ENCODE data around the gene GPR183.
A peak's percentile ranks its signal among the peaks of the same experiment; 100 is the strongest.

The GPR183 gene

DNA sequence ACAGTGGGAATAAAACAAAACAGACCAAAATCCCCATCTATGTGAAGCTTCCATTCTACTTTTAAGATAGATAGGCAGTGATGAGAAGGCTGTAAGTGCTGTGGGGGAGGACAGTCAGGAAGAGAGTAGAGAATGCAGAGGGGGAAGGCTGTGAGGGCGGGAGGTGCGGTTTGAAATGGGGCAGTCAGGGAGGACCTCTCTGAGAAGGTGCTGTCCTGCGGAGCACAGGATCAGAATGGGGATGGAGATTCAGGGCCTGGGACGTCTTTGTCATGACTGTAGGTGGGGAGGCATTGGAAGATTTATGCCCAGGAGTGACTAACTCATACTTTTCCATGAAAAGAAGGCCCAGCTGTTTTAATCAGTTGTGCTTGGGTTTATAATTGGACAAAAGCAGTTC, 3.9 kb upstream of the GPR183 start:
- DNase-seq: no peak

DNA sequence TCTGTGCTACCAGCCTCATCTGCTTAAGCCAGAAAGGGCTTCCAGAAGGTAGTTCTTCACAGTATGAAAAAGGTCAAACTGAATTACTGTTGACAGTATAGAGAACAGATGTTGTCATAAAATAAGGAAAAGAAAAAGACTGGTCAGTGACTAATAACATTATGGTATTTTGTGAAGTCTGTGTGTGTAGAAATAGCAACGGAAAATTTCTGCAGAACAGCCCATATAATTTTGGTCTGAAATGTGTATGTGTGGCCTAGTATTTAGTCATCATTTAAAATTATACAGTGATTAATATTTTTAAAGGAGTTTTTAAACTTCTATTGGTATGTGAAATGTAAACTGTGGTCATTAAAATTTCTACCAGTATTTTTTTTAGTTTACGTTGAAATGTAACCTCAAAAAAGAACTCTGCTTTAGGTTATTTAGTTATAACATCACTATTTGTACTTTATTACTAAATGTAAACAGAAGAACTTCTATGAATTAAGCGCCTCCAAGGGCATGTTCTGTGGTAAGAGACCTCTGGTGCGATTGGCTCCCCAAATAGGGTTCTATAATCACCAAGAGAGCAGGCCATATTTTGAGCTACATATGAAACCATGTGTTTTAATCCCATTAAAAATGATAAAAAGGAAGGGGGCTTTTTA, 3.3 kb upstream of the GPR183 start:
- peak; percentile 91 for DNase-seq

GRCh38 chr13:99308471-99309087, 1.4 kb upstream of the GPR183 start:
- DNase-seq: no peak

GRCh38 chr13:99307648-99308339, 595 bp upstream of the GPR183 start:
- peak; percentile 69 for DNase-seq

GRCh38 chr13:99305566-99305965, 1.6 kb downstream of the GPR183 start:
- no peak for DNase-seq

GRCh38 chr13:99305158-99305557, 2.0 kb downstream of the GPR183 start:
- no peak for DNase-seq

DNA sequence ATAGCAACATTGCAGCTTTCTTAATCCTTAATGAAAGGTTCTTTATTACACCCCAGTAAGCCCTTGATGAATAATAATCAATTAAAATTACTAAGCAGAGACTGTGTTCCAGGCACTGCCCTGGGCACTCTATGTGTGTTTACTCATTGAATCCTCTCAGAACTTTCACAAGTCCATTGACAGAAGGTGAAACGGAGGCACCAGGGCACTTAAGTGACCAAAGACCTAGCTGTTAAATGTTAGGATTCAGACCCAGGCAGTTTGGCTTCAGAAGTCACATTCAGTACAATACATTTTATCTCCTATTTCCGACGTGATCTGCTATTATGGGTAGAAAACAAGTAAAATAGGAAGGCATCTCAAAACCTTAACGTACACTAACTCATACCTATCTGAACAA, 2.7 kb downstream of the GPR183 start:
- DNase-seq: no peak

DNA sequence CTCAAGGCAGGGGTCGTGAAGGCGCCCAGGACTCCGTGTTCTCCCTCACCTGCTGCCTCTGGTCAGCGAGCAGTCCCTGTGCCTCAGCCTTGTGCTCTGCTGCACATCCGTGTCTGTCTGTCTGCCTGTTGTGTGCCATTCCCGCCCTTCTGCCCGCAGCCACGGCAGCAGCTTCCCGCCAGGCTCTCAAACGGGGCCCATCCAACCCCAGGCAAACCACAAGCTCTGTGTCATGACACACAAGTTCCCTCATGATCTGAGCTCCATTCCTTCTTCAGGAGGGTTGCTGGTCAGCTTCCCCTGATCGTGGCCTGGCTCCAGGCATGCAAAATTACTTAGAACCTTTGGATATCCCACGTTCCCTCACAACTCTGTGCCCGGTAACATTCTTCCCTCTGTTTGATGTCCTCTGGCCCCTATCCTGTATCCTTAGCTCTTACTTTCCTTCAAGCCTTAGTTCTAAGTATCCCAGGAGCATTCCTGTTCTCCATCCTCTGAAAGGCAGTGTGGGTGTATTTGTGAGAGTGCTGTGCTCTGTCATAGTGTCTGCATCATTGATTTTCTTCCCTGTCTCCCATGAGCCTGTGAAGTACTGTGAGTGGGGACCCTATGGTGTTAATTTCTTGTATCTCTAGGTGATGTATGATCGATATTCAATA, 3.2 kb downstream of the GPR183 start:
- peak; percentile 84 for DNase-seq

DNA sequence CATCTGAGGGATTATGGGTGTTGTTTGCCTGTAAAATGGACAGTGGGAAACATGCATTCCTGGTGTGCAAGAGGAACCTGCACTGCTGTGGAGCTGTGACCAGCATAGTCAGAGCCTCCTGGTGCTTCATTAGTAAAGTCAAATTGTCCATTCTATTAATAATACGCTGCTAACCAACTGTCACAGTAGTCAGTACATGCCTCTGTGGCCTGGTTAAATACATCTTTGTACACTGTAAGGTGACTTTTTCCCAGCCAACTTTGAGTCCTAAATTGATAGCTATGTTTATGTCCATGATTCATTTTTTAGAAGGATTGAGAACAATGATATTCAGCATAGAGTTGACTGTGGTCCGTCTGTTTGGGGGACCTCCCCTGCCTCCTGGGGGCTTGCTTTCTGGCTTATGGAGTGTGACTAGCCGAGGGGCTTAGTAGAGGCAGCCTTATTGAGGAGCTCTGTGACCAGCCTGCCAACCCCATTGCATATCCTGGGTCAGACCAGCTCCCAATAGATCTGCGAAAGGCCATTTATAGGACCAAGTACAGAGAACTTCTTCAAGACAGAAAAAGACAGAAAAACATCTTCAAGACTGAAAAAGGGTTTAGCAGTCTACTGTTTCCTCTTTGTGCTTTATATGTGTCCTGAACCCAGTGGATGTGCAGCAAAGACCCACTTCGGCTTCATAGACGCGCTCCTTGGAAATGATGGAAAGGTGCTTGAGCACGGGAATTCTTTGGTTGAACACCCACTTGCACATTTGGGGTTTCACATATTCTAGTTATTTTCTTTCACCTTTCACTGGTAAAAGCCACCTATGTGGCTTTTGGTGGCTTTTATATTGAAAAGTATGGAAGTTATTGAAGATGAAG, 4.3 kb downstream of the GPR183 start:
- no peak for DNase-seq

DNA sequence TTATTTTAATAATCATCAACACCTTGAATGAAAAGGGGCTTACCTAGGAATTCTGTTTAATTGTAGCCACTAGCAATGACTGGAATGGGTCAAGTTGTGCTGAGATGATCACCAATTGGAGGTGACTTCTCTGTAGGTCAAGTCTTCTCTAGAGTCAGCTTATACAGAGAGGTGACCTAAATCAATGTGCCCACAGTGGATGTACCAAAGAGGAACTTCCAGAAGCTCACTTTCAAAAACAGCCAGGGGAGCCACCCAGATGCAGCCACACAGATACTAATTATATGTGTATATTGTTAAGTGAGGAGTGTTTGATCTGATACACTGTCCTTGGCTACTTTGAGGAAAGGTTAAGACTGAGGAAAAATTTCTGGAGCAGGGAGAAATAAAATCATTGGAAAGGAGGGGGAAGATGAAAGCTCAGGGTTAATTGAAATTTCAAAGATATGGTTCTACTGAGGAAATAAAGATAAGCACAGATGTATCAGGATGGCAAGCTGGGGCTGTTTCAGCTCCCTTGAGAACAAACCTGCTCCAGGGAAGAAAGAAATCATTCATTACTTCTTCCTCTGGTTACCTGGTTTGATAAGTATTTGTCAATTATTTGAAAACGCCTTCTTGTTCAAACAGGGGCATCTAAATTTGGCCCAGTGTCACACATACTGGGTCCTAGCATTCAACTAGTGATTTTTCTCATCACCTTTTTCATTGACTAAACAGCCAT, 5.1 kb downstream of the GPR183 start:
- DNase-seq: peak; percentile 13

DNA sequence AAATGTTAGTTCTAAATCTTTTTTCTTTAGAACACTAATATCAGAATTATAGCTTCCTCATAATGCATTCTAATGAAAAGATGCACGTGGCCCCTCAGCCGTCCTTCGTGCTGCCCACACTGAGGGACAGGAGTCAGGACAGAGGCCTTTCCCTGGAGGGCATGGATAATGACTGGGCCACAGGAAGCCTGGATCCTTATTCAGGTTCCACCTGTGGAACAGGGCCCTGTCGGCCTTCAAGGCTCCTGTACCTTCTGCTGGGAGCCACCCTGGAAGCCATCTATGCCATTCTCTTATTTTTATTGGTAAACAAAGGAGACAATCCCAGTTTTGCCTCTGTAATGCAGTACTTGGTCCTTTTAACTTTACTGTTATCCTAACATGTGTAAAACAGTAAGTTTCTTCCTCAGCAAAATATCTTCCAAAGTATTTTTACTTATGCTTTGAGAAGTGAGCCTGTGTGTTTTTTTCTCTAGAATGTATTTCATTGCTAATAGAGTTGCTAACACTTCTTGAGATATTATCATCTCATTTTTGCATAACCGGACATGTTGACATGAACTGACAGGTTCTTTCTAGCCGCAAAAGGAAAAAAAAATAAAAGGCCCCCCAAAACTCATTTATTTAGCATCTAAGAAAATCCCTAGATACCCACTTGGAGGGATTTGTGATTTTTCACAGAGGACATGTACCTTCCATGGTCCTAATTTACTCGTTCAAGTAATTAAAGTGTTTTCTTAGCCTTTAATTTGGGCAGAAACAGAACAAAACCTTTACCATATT, 6.0 kb downstream of the GPR183 start:
- no peak for DNase-seq

- no peak for DNase-seq
Observed at GRCh38 chr13:99299920-99300341, 7.3 kb downstream of the GPR183 start.

GRCh38 chr13:99299256-99299919, 7.8 kb downstream of the GPR183 start:
- DNase-seq: no peak

DNA sequence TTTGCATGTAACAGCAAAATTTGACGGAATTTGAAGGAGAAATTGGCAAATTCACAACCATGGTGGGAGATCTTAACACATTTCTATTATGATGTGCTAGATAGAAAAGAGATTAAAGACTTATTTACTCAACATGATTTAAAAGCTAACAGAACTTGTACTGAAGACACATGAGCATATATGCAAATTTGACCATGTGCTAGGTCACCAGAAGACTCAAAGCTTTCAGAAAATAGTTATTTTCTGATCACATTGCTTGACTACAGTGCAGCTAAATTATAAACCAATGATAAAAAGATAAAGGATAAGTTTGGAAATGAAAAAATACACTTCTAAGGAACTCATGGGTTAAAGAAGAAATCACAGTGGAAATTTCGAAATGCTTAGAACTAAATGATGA, 9.1 kb downstream of the GPR183 start:
- DNase-seq: no peak

- DNase-seq: no peak
Observed at GRCh38 chr13:99297331-99297730, 9.9 kb downstream of the GPR183 start.

- peak; percentile 91 for DNase-seq
Observed at GRCh38 chr13:99296398-99296797, 10.8 kb downstream of the GPR183 start.

DNA sequence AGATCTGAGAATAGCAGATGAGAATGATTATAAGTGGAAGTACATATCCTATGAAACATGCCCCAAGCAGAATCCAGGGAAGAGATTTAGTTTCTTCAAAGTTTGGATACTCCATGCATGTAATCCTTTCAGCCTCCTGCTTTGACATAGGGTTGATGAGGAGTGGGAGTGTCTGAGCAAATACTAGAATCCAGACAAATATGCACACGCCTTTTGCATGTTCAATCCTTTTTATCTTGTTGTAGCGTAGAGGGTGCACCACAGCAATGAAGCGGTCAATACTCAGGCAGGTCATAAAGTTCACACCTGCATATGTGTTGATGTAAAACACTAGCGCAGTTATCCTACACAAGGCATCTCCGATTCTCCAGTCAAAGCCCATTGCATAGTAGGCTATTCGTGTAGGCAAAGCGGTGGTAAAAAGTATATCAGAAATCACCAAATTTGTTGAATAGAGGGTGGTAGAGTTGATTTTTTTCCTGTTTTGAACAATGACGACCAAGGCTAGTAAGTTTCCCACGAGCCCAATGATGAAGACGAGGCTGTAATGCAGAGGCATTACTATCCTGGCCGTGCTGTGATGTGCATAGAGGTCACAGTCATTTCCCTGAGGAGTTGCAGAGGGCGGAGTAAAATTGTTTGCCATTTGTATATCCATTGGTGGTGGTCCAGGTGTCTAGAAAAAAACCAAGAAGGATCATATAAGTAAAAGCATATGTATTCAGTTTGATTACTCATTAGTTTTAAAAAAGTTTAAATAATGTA, 11.5 kb downstream of the GPR183 start:
- no peak for DNase-seq

DNA sequence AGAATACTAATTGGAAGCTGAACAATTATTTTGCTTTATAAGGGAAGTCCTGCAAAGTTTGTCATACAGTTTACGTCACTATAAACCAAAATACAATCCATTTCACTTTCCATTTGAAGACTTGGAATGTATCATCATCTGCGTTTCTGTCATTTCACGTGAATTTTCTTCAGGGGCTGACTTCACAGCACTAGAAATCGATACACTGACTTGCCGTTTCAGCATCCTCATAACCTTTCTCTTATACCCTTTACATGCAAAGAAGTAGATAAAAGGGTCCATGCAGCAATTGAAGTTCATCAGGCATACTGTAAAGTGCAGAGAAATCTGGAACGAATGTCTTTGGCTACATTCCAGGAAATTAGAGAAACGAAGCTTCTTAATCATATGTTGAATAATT, 12.2 kb downstream of the GPR183 start:
- DNase-seq: no peak

- DNase-seq: no peak
Observed at GRCh38 chr13:99294198-99294597, 13.0 kb downstream of the GPR183 start.

GRCh38 chr13:99293178-99293577, 14.0 kb downstream of the GPR183 start:
- peak; percentile 60 for DNase-seq
